Tibial nerve (tissue), 4 donors: ENCODE data around the gene DEFB121. TPM values are rescaled to one million over a fixed set of nuclear protein-coding genes. Genes with fewer than 3 reads are reported as not detected.
"Not testable (repeated sequence)": the region's sequence is repeated elsewhere in the genome, so short reads cannot be mapped to it uniquely, and the experiment has no call there.

Source experiments
- DNase-seq, 2 donors: peaks; one replicate each; pipeline ENCODE4 v3.0.0-alpha.2; 2019; ENCODE audit warnings: low spot score in 2 of 2
- H3K27ac ChIP-seq, 4 donors: fragments of 200-600 bp; sonication (generic) in 3 of 4; one replicate each; pipeline ENCODE4 v1.5.1; 2017 to 2019; ENCODE audit warnings: mild to moderate bottlenecking in 1 of 4
- H3K27me3 ChIP-seq, 2 donors: fragments of 200-600 bp; sonication (generic) in 1 of 2; one replicate each; pipeline versions ENCODE4 v1.5.1 to v1.6.0; 2017 to 2019
- H3K36me3 ChIP-seq, 3 donors: fragments of 200-600 bp; sonication (generic); one replicate each; pipeline ENCODE4 v1.5.1; 2018 to 2019
- H3K4me1 ChIP-seq, 4 donors: fragments of 200-600 bp; sonication (generic) in 3 of 4; one replicate each; pipeline ENCODE4 v1.5.1; 2017 to 2019
- H3K4me3 ChIP-seq, 4 donors: fragments of 200-600 bp; sonication (generic) in 3 of 4; one replicate each; pipeline ENCODE4 v1.5.1; 2017 to 2019; ENCODE audit warnings: mild to moderate bottlenecking in 1 of 4, moderate library complexity in 1 of 4
- H3K9me3 ChIP-seq, 4 donors: fragments of 200-600 bp; sonication (generic) in 3 of 4; one replicate each; pipeline ENCODE4 v1.5.1; 2017 to 2019
- CTCF ChIP-seq, 5 experiments: fragments of 200-600 bp in 3 of 5; fragments of 450-650 bp in 2 of 5; sonication (generic) in 3 of 5; IDR thresholded peaks; one replicate each; pipeline ENCODE4 v1.5.1; 2016 to 2019; ENCODE audit warnings: antibody characterized with exemption in 5 of 5, mild to moderate bottlenecking in 3 of 5, moderate library complexity in 2 of 5
- EP300 ChIP-seq, 2 donors: sonication (generic); formaldehyde crosslinking; IDR thresholded peaks; one replicate each; pipeline ENCODE4 v1.6.1; 2017; ENCODE audit warnings: antibody characterized with exemption in 2 of 2, mild to moderate bottlenecking in 1 of 2
- POLR2A ChIP-seq, 2 donors: fragments of 450-650 bp; IDR thresholded peaks; one replicate each; pipeline ENCODE4 v1.6.1; 2017; ENCODE audit warnings: antibody characterized with exemption in 2 of 2, mild to moderate bottlenecking in 2 of 2, moderate library complexity in 2 of 2
- WGBS, 2 donors: methylation state at CpG; one replicate each; pipeline ENCODE4 v1.1.5; 2018; 5-methylcytosine and 5-hydroxymethylcytosine counted together
- total RNA-seq, 4 donors: library from RNA; depleted of rRNA; stranded (reverse); fragments of >200 nt; gene quantifications; one replicate each; pipeline ENCODE4 v1.1.0, GENCODE V29; 2016

The DEFB121 gene
- total RNA-seq, 4 donors from 2014 or later, result not detected

GRCh38 chr20:31446084-31446819, 40.2 kb upstream of the DEFB121 start:
- Histone ChIP-seq H3K4me3 (no peak overlapping the region), H3K4me1 (no peaks in the 10 kb centered on the region), H3K9me3 (peaks cover 0 to 6% (median 0%) of the 10 kb centered on the region in 4 donors), H3K27ac (no peak overlapping the region), H3K27me3 (no peaks in the 10 kb centered on the region), H3K36me3 (no peaks in the 10 kb centered on the region)
- TF ChIP-seq CTCF (IDR thresholded peaks at IDR 0.05) (no peak), POLR2A (IDR thresholded peaks at IDR 0.05) (no peak), EP300 (IDR thresholded peaks at IDR 0.05) (no peak)
- no peak for DNase-seq
- WGBS, 2 donors, result 73 to 77% methylated on average over 12 of the region's 12 CpGs

- no peaks in the 10 kb centered on the region for H3K4me1 ChIP-seq
- H3K27me3 ChIP-seq, result no peaks in the 10 kb centered on the region
- no peak for TF ChIP-seq POLR2A (IDR thresholded peaks at IDR 0.05)
- no peak for TF ChIP-seq CTCF (IDR thresholded peaks at IDR 0.05)
- TF ChIP-seq EP300 (IDR thresholded peaks at IDR 0.05), result no peak
- no peak within 1 kb of the TSS for H3K4me3 ChIP-seq
- 79 to 80% methylated on average over 16 of the region's 16 CpGs for WGBS, 2 donors
- H3K27ac ChIP-seq, result no peak within 1 kb of the TSS
- H3K36me3 ChIP-seq, result no peaks in the 10 kb centered on the region
- no peak for DNase-seq
- peaks cover 0 to 4% (median 0%) of the 10 kb centered on the region in 4 donors for H3K9me3 ChIP-seq
Measured at GRCh38 chr20:31440012-31440659, 34.1 kb upstream of the DEFB121 start, which contains the start of gene DEFB123. Gene DEFB123 (plus strand): TSS chr20:31440632. CDS start chr20:31440699, 67 bp downstream.

GRCh38 chr20:31430568-31431115, 24.6 kb upstream of the DEFB121 start:
- TF ChIP-seq POLR2A (IDR thresholded peaks at IDR 0.05) (no peak), CTCF (IDR thresholded peaks at IDR 0.05) (no peak), EP300 (IDR thresholded peaks at IDR 0.05) (no peak)
- Histone ChIP-seq H3K4me1 (no peaks in the 10 kb centered on the region), H3K36me3 (no peaks in the 10 kb centered on the region), H3K27ac (no peak overlapping the region), H3K4me3 (no peak overlapping the region), H3K27me3 (no peaks in the 10 kb centered on the region), H3K9me3 (peaks cover 0 to 16% (median 0%) of the 10 kb centered on the region in 4 donors)
- no peak for DNase-seq
- 59 to 67% methylated on average over 4 of the region's 4 CpGs for WGBS, 2 donors

GRCh38 chr20:31427576-31427975, 21.6 kb upstream of the DEFB121 start:
- 90 to 95% methylated on average over 18 of the region's 31 CpGs for WGBS, 2 donors
- not testable (repeated sequence) for H3K4me3 ChIP-seq, H3K27ac ChIP-seq, H3K4me1 ChIP-seq, DNase-seq, H3K27me3 ChIP-seq, H3K36me3 ChIP-seq
- peaks cover 0 to 16% (median 0%) of the 10 kb centered on the region in 4 donors for H3K9me3 ChIP-seq

- DNase-seq, H3K4me1 ChIP-seq, H3K36me3 ChIP-seq, H3K27me3 ChIP-seq, H3K4me3 ChIP-seq, H3K27ac ChIP-seq: not testable (repeated sequence)
- peaks cover 0 to 16% (median 0%) of the 10 kb centered on the region in 4 donors for H3K9me3 ChIP-seq
- 100% methylated on average over 1 of the region's 48 CpGs; no CpG with 5 or more reads in 1 of the 2 donors for WGBS, 2 donors
Measured at GRCh38 chr20:31426891-31427551, 21.0 kb upstream of the DEFB121 start.
